Psoas muscle (tissue), 8 donors: ENCODE data around the gene IFNGR1. TPM values are rescaled to one million over a fixed set of nuclear protein-coding genes. Genes with fewer than 3 reads are reported as not detected.

Experiments
- ATAC-seq, 4 donors: fragments of 200-7000 bp; cut with Tn5 transposase; one replicate each; pipeline ENCODE4 v1.9.1; 2020; ENCODE audit warnings: moderate library complexity in 3 of 4, mild to moderate bottlenecking in 2 of 4
- DNase-seq, 2 donors: peaks; one replicate each; pipeline ENCODE4 v3.0.0-alpha.2; 2020
- H3K27ac ChIP-seq: fragments of 200-600 bp; one replicate; pipeline ENCODE4 v1.8.0; 2022
- H3K27me3 ChIP-seq, 3 donors: fragments of 200-600 bp in 1 of 3; one replicate each; pipeline versions ENCODE4 v1.6.1 to v1.8.0; 2013 to 2022; ENCODE audit warnings: low read length in 2 of 3, mild to moderate bottlenecking in 2 of 3, moderate library complexity in 1 of 3; ENCODE audit not compliant: insufficient read depth in 3 of 3
- H3K36me3 ChIP-seq, 2 donors: fragments of 200-600 bp in 1 of 2; one replicate each; pipeline versions ENCODE4 v1.6.1 to v1.8.0; 2013 to 2022; ENCODE audit warnings: low read depth in 1 of 2, mild to moderate bottlenecking in 1 of 2, moderate library complexity in 1 of 2; ENCODE audit not compliant: insufficient read depth in 1 of 2
- H3K4me1 ChIP-seq: fragments of 200-600 bp; one replicate; pipeline ENCODE4 v1.8.0; 2022
- H3K4me3 ChIP-seq: fragments of 200-600 bp; one replicate; pipeline ENCODE4 v1.8.0; 2022; ENCODE audit warnings: mild to moderate bottlenecking
- H3K9me3 ChIP-seq: fragments of 200-600 bp; one replicate; pipeline ENCODE4 v1.8.0; 2022
- WGBS, 3 donors: extraction: QIAGEN DNeasy Blood & Tissue Kit; methylation state at CpG; one replicate each; pipeline versions ENCODE4 v1.1.6 to v1.1.7; 2013; 5-methylcytosine and 5-hydroxymethylcytosine counted together
- intact Hi-C, 2 donors: fragments of 100-400 bp; cut with DNase I; formaldehyde crosslinking; loops; one replicate each; pipeline versions ENCODE4 v1.11.0 to v1.14.2; 2022
- polyA plus RNA-seq, 3 donors: library from polyadenylated mRNA; stranded (reverse); fragments of 200-250 nt; gene quantifications; one replicate each; pipeline ENCODE4 v1.2.3, GENCODE V29; 2013
- total RNA-seq, 4 donors: library from RNA; stranded (reverse); fragmentation: NEBNext Ultra II Directional in 2 of 4; extraction: Animal tissue kit (Norgen Biotek cat#: 25700) in 2 of 4; gene quantifications; one replicate each; pipeline versions ENCODE4 v1.2.1 to v1.2.4, GENCODE V29; 2021 to 2023
- TF ChIP-seq, protein P1 (sequence below): fragments of 200-600 bp; IDR thresholded peaks from one replicate; pipeline ENCODE4 v1.8.0; 2022; ENCODE audit warnings: antibody characterized with exemption
- donor health status: healthy with polysubstance abuse.
- donor health status: DM: no; HTN: no; CAD: no; lungs with moderate emphysema.
- donor health status: Bipolar disorder and iron deficiency.
- donor health status: healthy.
- donor health status: DM: yes; HTN: yes; CAD: no.
- donor health status: DM: no; HTN: no; CAD: no.
- donor health status: DM: no; HTN: no; CAD: no.
- donor health status: DM: yes; HTN: yes; CAD: no.

The IFNGR1 gene
- total and polyA plus RNA-seq, 7 donors = 36.9 to 122 (median 50.7) TPM

DNA sequence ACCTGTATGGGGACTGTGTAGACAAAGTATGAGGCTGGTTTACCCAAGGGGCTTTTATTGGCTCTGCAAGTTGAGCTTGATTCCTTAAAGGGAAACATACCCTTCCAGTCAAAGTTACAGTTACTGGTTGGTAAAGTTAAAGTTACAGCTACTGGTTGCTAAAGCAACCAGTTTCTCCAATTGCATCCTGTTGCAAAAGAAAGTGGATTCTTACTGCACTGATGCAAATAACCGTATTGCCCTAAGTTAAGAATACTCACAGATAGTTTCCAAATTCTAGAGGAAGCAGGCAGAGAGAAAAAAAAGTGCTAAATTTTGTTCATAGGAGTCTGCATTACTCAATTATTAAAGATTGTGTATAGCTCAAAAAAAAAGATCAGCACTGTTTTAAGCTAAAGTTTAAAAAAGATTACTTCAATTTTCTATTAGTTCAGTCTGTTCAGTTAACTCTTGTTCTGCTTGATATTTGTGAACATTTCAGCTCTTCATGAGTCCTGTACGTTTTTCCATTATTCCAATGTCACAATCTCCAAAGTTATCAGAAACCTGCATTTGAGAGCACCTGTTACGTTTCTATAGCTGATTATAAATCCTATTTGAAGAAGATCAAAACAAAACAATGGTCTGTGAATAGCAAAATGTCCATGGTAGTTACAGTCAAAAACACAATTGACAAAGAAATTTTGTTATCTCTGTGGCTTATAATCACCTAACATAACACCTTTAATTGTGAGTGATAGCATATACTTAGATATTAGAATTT, 37.1 kb downstream of the IFNGR1 start:
- Histone ChIP-seq H3K4me3 (no peak overlapping the region), H3K36me3 (no peaks in the 10 kb centered on the region), H3K4me1 (no peaks in the 10 kb centered on the region), H3K27me3 (no peaks in the 10 kb centered on the region), H3K27ac (no peak overlapping the region), H3K9me3 (peaks cover 38% of the 10 kb centered on the region)
- intact Hi-C loops = no loop called here
- WGBS, 3 donors = 74 to 81% (median 81%) methylated on average over 3 of the region's 3 CpGs
- DNase-seq (no peak), ATAC-seq (no peak)
- TF ChIP-seq, protein P1, sequence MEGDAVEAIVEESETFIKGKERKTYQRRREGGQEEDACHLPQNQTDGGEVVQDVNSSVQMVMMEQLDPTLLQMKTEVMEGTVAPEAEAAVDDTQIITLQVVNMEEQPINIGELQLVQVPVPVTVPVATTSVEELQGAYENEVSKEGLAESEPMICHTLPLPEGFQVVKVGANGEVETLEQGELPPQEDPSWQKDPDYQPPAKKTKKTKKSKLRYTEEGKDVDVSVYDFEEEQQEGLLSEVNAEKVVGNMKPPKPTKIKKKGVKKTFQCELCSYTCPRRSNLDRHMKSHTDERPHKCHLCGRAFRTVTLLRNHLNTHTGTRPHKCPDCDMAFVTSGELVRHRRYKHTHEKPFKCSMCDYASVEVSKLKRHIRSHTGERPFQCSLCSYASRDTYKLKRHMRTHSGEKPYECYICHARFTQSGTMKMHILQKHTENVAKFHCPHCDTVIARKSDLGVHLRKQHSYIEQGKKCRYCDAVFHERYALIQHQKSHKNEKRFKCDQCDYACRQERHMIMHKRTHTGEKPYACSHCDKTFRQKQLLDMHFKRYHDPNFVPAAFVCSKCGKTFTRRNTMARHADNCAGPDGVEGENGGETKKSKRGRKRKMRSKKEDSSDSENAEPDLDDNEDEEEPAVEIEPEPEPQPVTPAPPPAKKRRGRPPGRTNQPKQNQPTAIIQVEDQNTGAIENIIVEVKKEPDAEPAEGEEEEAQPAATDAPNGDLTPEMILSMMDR = no peak

- H3K27ac ChIP-seq = no peak overlapping the region
- peaks cover 11% of the 10 kb centered on the region for H3K9me3 ChIP-seq
- no peak overlapping the region for H3K4me3 ChIP-seq
- no peaks in the 10 kb centered on the region for H3K27me3 ChIP-seq
- DNase-seq (no peak), ATAC-seq (no peak)
- WGBS, 3 donors = 81 to 88% (median 87%) methylated on average over 1 of the region's 1 CpG
- TF ChIP-seq, protein P1 = no peak
- intact Hi-C loops = no loop called here
- H3K4me1 ChIP-seq = no peaks in the 10 kb centered on the region
- H3K36me3 ChIP-seq = no peaks in the 10 kb centered on the region
These were observed 41.6 kb downstream of the IFNGR1 start for GRCh38 chr6:137177611-137178010.

GRCh38 chr6:137176729-137177128, 42.5 kb downstream of the IFNGR1 start:
- H3K27ac ChIP-seq = no peak overlapping the region
- no peaks in the 10 kb centered on the region for H3K4me1 ChIP-seq
- H3K36me3 ChIP-seq = no peaks in the 10 kb centered on the region
- H3K9me3 ChIP-seq = peaks cover 4% of the 10 kb centered on the region
- no peak for ATAC-seq
- intact Hi-C loops = no loop called here
- no peak for DNase-seq
- H3K27me3 ChIP-seq = no peaks in the 10 kb centered on the region
- TF ChIP-seq, protein P1 = no peak
- no peak overlapping the region for H3K4me3 ChIP-seq
- WGBS, 3 donors = 48 to 63% (median 55%) methylated on average over 5 of the region's 5 CpGs

DNA sequence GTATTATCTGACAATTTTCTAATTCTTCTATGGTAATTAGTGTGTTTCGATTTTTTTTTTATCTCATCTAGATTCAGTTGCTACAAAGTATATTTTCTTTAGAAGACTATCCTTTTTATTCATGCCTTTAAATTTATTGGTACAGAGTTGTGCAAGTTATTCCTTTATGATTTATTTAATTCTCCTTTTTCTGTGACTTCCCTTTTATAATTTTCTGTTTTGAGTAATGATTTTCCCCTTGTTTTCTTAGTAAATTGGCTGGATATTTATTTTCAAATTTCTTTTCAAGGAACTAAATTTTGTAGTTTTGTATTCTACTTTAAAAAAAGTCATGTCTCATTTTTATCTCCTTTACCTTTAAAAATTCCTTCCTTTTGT, 43.3 kb downstream of the IFNGR1 start:
- DNase-seq (no peak), ATAC-seq (no peak)
- no peaks in the 10 kb centered on the region for H3K4me1 ChIP-seq
- WGBS, 3 donors = 87 to 95% (median 92%) methylated on average over 1 of the region's 1 CpG
- no peaks in the 10 kb centered on the region for H3K36me3 ChIP-seq
- no peak overlapping the region for H3K4me3 ChIP-seq
- H3K27me3 ChIP-seq = no peaks in the 10 kb centered on the region
- H3K27ac ChIP-seq = no peak overlapping the region
- intact Hi-C loops = no loop called here
- TF ChIP-seq, protein P1 = no peak
- H3K9me3 ChIP-seq = no peaks in the 10 kb centered on the region
